Suprapubic skin (tissue), 3 donors: ENCODE results near the gene SLC39A6.

ENCODE experiments used
- POLR2AphosphoS5 ChIP-seq, 3 donors: sonication (generic); formaldehyde crosslinking; IDR thresholded peaks; one replicate each; pipeline ENCODE4 v1.6.1; 2017; ENCODE audit warnings: antibody characterized with exemption in 3 of 3
- TF ChIP-seq, protein P1 (sequence below), 2 donors: fragments of 200-600 bp in 1 of 2; fragments of 450-650 bp in 1 of 2; sonication (generic) in 1 of 2; IDR thresholded peaks; one replicate each; pipeline ENCODE4 v1.5.1; 2016 to 2019; ENCODE audit warnings: antibody characterized with exemption in 2 of 2, mild to moderate bottlenecking in 1 of 2, moderate library complexity in 1 of 2

DNA sequence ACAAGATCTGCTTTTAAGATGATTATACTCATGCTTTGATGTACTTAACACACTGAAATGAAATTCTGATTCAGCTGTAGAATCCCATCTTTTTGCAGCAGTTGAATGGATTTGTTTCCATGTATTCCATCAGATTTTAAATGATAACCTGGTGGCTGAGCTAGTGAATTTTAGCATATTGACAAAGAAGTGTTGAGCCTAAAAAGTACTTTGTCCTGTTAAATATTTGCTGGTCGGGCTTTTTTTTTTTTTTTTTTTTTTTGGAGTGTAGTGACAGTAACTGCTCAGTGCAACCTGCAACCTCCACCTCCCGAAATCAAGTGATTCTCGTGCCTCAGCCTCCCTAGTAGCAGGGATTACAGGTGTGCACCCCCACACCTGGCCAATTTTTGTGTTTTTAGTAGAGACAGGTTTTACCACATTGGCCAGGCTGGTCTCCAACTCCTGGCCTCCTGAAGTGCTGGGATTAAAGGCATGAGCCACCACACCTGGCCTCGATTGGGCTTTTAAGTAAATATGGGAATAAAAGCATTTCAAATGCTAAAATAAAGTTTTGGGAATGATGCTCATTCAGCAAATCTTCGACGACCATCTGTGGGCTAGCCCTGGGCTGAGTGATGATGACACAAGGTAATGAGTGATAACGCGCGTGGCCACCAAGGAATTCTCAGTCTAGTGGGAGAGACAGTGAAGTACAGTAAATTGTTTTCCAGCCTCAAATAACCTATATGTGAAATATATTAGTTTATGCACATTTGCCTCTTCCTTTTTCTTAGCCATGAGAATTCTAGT, 2.7 kb upstream of the SLC39A6 start:
- no peak for TF ChIP-seq POLR2AphosphoS5 (IDR thresholded peaks at IDR 0.05)
- TF ChIP-seq, protein P1, sequence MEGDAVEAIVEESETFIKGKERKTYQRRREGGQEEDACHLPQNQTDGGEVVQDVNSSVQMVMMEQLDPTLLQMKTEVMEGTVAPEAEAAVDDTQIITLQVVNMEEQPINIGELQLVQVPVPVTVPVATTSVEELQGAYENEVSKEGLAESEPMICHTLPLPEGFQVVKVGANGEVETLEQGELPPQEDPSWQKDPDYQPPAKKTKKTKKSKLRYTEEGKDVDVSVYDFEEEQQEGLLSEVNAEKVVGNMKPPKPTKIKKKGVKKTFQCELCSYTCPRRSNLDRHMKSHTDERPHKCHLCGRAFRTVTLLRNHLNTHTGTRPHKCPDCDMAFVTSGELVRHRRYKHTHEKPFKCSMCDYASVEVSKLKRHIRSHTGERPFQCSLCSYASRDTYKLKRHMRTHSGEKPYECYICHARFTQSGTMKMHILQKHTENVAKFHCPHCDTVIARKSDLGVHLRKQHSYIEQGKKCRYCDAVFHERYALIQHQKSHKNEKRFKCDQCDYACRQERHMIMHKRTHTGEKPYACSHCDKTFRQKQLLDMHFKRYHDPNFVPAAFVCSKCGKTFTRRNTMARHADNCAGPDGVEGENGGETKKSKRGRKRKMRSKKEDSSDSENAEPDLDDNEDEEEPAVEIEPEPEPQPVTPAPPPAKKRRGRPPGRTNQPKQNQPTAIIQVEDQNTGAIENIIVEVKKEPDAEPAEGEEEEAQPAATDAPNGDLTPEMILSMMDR (IDR thresholded peaks at IDR 0.05), result no peak
